ENCODE results near the gene MPDU1.

- no peak for TF ChIP-seq CTCF (IDR thresholded peaks at IDR 0.05; ENCODE audit: low read depth, low read length, poor library complexity, severe bottlenecking)
- TF ChIP-seq EZH2phosphoT487 (IDR thresholded peaks at IDR 0.05; ENCODE audit: borderline replicate concordance, low read length) = no peak
These were observed 33.3 kb upstream of the MPDU1 start for GRCh38 chr17:7550344-7550743.

Measured in DOHH2 (cell line).